ENCODE results near the gene FCGBP.
"Not testable (repeated sequence)": the region's sequence is repeated elsewhere in the genome, so short reads cannot be mapped to it uniquely, and the experiment has no call there.

DNA sequence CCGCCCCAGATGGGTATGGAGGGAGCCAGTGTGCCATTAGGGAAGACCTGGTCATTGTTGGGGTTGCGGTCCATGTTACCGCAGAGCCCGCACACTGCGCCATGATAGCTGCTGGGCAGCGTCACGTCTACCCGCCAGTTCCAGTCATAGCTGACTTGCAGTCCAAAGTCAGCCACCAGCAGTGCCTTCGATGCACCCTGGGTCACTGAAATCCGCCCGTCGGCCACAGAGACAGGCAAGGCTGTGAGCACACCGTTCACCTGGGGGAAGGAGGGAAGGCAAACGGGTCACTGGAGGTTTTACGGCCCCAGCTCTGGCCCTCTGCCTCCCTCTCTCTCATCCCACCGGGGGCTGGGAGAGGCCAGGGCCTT, 40.2 kb downstream of the FCGBP start:
- TF ChIP-seq, protein P1, sequence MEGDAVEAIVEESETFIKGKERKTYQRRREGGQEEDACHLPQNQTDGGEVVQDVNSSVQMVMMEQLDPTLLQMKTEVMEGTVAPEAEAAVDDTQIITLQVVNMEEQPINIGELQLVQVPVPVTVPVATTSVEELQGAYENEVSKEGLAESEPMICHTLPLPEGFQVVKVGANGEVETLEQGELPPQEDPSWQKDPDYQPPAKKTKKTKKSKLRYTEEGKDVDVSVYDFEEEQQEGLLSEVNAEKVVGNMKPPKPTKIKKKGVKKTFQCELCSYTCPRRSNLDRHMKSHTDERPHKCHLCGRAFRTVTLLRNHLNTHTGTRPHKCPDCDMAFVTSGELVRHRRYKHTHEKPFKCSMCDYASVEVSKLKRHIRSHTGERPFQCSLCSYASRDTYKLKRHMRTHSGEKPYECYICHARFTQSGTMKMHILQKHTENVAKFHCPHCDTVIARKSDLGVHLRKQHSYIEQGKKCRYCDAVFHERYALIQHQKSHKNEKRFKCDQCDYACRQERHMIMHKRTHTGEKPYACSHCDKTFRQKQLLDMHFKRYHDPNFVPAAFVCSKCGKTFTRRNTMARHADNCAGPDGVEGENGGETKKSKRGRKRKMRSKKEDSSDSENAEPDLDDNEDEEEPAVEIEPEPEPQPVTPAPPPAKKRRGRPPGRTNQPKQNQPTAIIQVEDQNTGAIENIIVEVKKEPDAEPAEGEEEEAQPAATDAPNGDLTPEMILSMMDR (IDR thresholded peaks at IDR 0.05), result not testable (repeated sequence)
- TF ChIP-seq ZFX (IDR thresholded peaks at IDR 0.05; ENCODE audit: borderline replicate concordance), result not testable (repeated sequence)

Measured in 22Rv1 (cell line).